AG04450 (cell line): ENCODE measurements around the gene CFAP57. TPM values are rescaled to one million over a fixed set of nuclear protein-coding genes. Genes with fewer than 3 reads are reported as not detected.
A peak's percentile ranks its signal among the peaks of the same experiment; 100 is the strongest.

Experiments used
- CTCF ChIA-PET: fragments of 300-600, 350-600 bp; formaldehyde crosslinking; extraction: SDS; loops from one replicate; lab custom pipeline; 2022; ENCODE audit warnings: antibody characterized with exemption, inconsistent platforms; lab: Charles Lee
- POLR2A ChIA-PET: fragments of 350-600 bp; formaldehyde crosslinking; extraction: SDS; loops from one replicate; lab custom pipeline; 2021; ENCODE audit warnings: antibody characterized with exemption, inconsistent platforms; lab: Yijun Ruan, JAX
- DNase-seq: peaks from one replicate; pipeline ENCODE4 v3.0.0-alpha.2; 2011; ENCODE audit warnings: low read depth, low spot score
- H3K27ac ChIP-seq: one replicate; pipeline ENCODE4 v1.5.1; 2012; ENCODE audit warnings: low read depth, low read length, control low read depth
- H3K27me3 ChIP-seq: one replicate; pipeline ENCODE4 v1.6.0; 2012; ENCODE audit warnings: low read length; ENCODE audit not compliant: control insufficient read depth, insufficient read depth
- H3K4me3 ChIP-seq: 2 replicates; pipeline ENCODE4 v1.5.1; 2011; ENCODE audit warnings: mild to moderate bottlenecking, low read depth, low read length, control low read depth
- H3K9me3 ChIP-seq: 2 replicates; pipeline ENCODE4 v1.5.1; 2012; ENCODE audit warnings: low read length; ENCODE audit not compliant: control insufficient read depth, insufficient read depth
- CTCF ChIP-seq: IDR thresholded peaks from 2 replicates; pipeline ENCODE4 v1.5.1; 2011; ENCODE audit warnings: low read depth, low read length, control low read depth, inconsistent platforms
- polyA plus RNA-seq: library from polyadenylated mRNA; depleted of rRNA; stranded (reverse); fragments of >200 nt; gene quantifications from 2 replicates; pipeline ENCODE4 v1.2.3, GENCODE V29; 2011

The CFAP57 gene
- polyA plus RNA-seq, 1 experiment, result 0.58 TPM

- DNase-seq, result no peak
Observed at GRCh38 chr1:43171312-43171875, 736 bp upstream of the CFAP57 start.

GRCh38 chr1:43172527-43172972 lies 420 bp downstream of the CFAP57 start:
- Histone ChIP-seq H3K27ac (no peak overlapping the region), H3K27me3 (peaks cover 2% of the 10 kb centered on the region), H3K9me3 (no peaks in the 10 kb centered on the region; the same call in 1 of the 2 replicates), H3K4me3 (peak overlapping the region; percentile 97)
- ChIA-PET POLR2A (interaction anchor here (1.6 kb wide), 1 partner anchor 35 kb away, joined by 17 read pairs; no protein-coding TSS in a partner anchor), CTCF (interaction anchor here (0.6 kb wide), 1 partner anchor 31 kb away, joined by 3 read pairs; no protein-coding TSS in a partner anchor)
- DNase-seq, result peak; percentile 59
- no peak for TF ChIP-seq CTCF

More at GRCh38 chr1:43171312-43171875, 736 bp upstream of the CFAP57 start:
- CTCF ChIA-PET, result interaction anchor here (0.7 to 1.0 kb wide), 2 partner anchors 258 to 325 kb away, joined by 3 to 4 read pairs; partner anchors contain the start of gene ZNF691
- TF ChIP-seq CTCF, result no peak
- no peaks in the 10 kb centered on the region; the same call in 1 of the 2 replicates for H3K9me3 ChIP-seq
- no peak overlapping the region for H3K27ac ChIP-seq
- peak overlapping the region; percentile 97 for H3K4me3 ChIP-seq
- POLR2A ChIA-PET, result interaction anchor here (1.6 kb wide), 1 partner anchor 36 kb away, joined by 17 read pairs; no protein-coding TSS in a partner anchor
- H3K27me3 ChIP-seq, result no peaks in the 10 kb centered on the region

- H3K9me3 ChIP-seq, result no peaks in the 10 kb centered on the region; the same call in 1 of the 2 replicates
Observed at GRCh38 chr1:43174873-43175272, 2.7 kb downstream of the CFAP57 start.

GRCh38 chr1:43177691-43178090 lies 5.6 kb downstream of the CFAP57 start:
- H3K4me3 ChIP-seq, result no peak overlapping the region
- TF ChIP-seq CTCF, result no peak
- peaks cover 2% of the 10 kb centered on the region for H3K27me3 ChIP-seq
- no peaks in the 10 kb centered on the region for H3K9me3 ChIP-seq
- DNase-seq, result no peak
- ChIA-PET POLR2A (no interaction called here), CTCF (no interaction called here)
- no peak overlapping the region for H3K27ac ChIP-seq

More at GRCh38 chr1:43174873-43175272, 2.7 kb downstream of the CFAP57 start:
- POLR2A ChIA-PET, result no interaction called here
- CTCF ChIA-PET, result interaction anchor here (0.6 kb wide), 1 partner anchor 1669 kb away, joined by 3 read pairs; no protein-coding TSS in a partner anchor
- Histone ChIP-seq H3K27ac (no peak overlapping the region), H3K4me3 (no peak overlapping the region), H3K27me3 (peaks cover 2% of the 10 kb centered on the region)
- TF ChIP-seq CTCF, result no peak
- DNase-seq, result no peak

- no peaks in the 10 kb centered on the region for H3K27me3 ChIP-seq
- ChIA-PET POLR2A (no interaction called here), CTCF (no interaction called here)
- H3K9me3 ChIP-seq, result no peaks in the 10 kb centered on the region
- no peak for DNase-seq
- H3K4me3 ChIP-seq, result no peak overlapping the region
- TF ChIP-seq CTCF, result no peak
- no peak overlapping the region for H3K27ac ChIP-seq
Observed at GRCh38 chr1:43184388-43184787, 12.3 kb downstream of the CFAP57 start.
